Mesenteric fat pad (tissue), 1 donor: Measurements from ENCODE around the gene SERPINB4. TPM values are rescaled to one million over a fixed set of nuclear protein-coding genes. Genes with fewer than 3 reads are reported as not detected.
"Not testable (repeated sequence)": the region's sequence is repeated elsewhere in the genome, so short reads cannot be mapped to it uniquely, and the experiment has no call there.

Experiments
- DNase-seq: peaks from one replicate; pipeline ENCODE4 v3.0.0-alpha.2; 2020; ENCODE audit warnings: low spot score
- long read RNA-seq: library from polyadenylated mRNA; unstranded; transcript quantifications from one replicate; pipeline ENCODE4 v2.0.0, GENCODE V29; 2020
- total RNA-seq: library from RNA; stranded (reverse); fragmentation: NEBNext Ultra II Directional; extraction: Animal tissue kit (Norgen Biotek cat#: 25700); gene quantifications from one replicate; pipeline ENCODE4 v1.2.1, GENCODE V29; 2021
- donor health status: DM: yes; HTN: yes; CAD: no.

The SERPINB4 gene
- not detected for total RNA-seq
- long read RNA-seq, result 0 reads

GRCh38 chr18:63644142-63644541, at the start of gene SERPINB4:
TSS of gene SERPINB4 (minus strand) at chr18:63644256. CDS start at chr18:63643577, 679 bp downstream.
- DNase-seq, result not testable (repeated sequence)

- DNase-seq, result no peak
These were observed 45.0 kb upstream of the SERPINB4 start for GRCh38 chr18:63689064-63689463.

GRCh38 chr18:63686871-63687270, 42.8 kb upstream of the SERPINB4 start:
- no peak for DNase-seq

- DNase-seq, result no peak
These were observed 40.7 kb upstream of the SERPINB4 start for GRCh38 chr18:63684718-63685117.

- DNase-seq, result no peak
These were observed 39.8 kb upstream of the SERPINB4 start for GRCh38 chr18:63683890-63684289.

- no peak for DNase-seq
These were observed 39.1 kb upstream of the SERPINB4 start for GRCh38 chr18:63683152-63683551.

GRCh38 chr18:63681449-63682340, 37.6 kb upstream of the SERPINB4 start:
- DNase-seq, result no peak

GRCh38 chr18:63679820-63680606, 36.0 kb upstream of the SERPINB4 start:
- no peak for DNase-seq

- no peak for DNase-seq
These were observed 33.6 kb upstream of the SERPINB4 start for GRCh38 chr18:63677500-63678225.

GRCh38 chr18:63676526-63677323, 32.7 kb upstream of the SERPINB4 start:
- no peak for DNase-seq

- DNase-seq, result no peak
These were observed 20.5 kb upstream of the SERPINB4 start for GRCh38 chr18:63664571-63664970.

- not testable (repeated sequence) for DNase-seq
These were observed 17.7 kb upstream of the SERPINB4 start, which contains the start of gene SERPINB3 for GRCh38 chr18:63661750-63662149. TSS of gene SERPINB3 (minus strand) at chr18:63661893. CDS start at chr18:63661216, 677 bp downstream.

GRCh38 chr18:63658920-63659319, 14.9 kb upstream of the SERPINB4 start:
- not testable (repeated sequence) for DNase-seq

GRCh38 chr18:63650271-63650670, 6.2 kb upstream of the SERPINB4 start:
- not testable (repeated sequence) for DNase-seq

GRCh38 chr18:63648241-63648640, 4.2 kb upstream of the SERPINB4 start:
- DNase-seq, result no peak

GRCh38 chr18:63646936-63647335, 2.9 kb upstream of the SERPINB4 start:
- no peak for DNase-seq

GRCh38 chr18:63644694-63645093, 638 bp upstream of the SERPINB4 start:
- not testable (repeated sequence) for DNase-seq

GRCh38 chr18:63642668-63643356, 1.2 kb downstream of the SERPINB4 start:
- DNase-seq, result not testable (repeated sequence)

GRCh38 chr18:63641157-63641680, 2.8 kb downstream of the SERPINB4 start:
- DNase-seq, result not testable (repeated sequence)
